ENCODE results near the gene RBMXL3.

- TF ChIP-seq POLR2A (IDR thresholded peaks at IDR 0.05) (no peak), CTCF (IDR thresholded peaks at IDR 0.05) (no peak), POLR2AphosphoS5 (IDR thresholded peaks at IDR 0.05) (no peak)
Measured at GRCh38 chrX:115189110-115189509, at the start of gene RBMXL3.

Data from transverse colon (tissue), 4 donors.